Cardiac fibroblast (primary cell): Measurements from ENCODE around the gene CYP26C1.

Experiments
- DNase-seq, 2 donors: peaks; one replicate each; pipeline versions ENCODE4 v3.0.0 to v3.0.0-alpha.2; 2010; ENCODE audit warnings: low read depth in 2 of 2
- H3K4me3 ChIP-seq, 2 donors: replicated peaks in 1 of 2; 1 replicate in 1 of 2; 2 replicates in 1 of 2; pipeline ENCODE4 v1.5.1; 2011; ENCODE audit warnings: low read depth in 2 of 2, low read length in 2 of 2, mild to moderate bottlenecking in 2 of 2, moderate library complexity in 1 of 2
- TF ChIP-seq, protein P1 (sequence below): IDR thresholded peaks from one replicate; pipeline ENCODE4 v1.5.1; 2011; ENCODE audit warnings: low read depth, mild to moderate bottlenecking, low read length, inconsistent platforms

CYP26C1 gene, protein sequence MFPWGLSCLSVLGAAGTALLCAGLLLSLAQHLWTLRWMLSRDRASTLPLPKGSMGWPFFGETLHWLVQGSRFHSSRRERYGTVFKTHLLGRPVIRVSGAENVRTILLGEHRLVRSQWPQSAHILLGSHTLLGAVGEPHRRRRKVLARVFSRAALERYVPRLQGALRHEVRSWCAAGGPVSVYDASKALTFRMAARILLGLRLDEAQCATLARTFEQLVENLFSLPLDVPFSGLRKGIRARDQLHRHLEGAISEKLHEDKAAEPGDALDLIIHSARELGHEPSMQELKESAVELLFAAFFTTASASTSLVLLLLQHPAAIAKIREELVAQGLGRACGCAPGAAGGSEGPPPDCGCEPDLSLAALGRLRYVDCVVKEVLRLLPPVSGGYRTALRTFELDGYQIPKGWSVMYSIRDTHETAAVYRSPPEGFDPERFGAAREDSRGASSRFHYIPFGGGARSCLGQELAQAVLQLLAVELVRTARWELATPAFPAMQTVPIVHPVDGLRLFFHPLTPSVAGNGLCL

DNA sequence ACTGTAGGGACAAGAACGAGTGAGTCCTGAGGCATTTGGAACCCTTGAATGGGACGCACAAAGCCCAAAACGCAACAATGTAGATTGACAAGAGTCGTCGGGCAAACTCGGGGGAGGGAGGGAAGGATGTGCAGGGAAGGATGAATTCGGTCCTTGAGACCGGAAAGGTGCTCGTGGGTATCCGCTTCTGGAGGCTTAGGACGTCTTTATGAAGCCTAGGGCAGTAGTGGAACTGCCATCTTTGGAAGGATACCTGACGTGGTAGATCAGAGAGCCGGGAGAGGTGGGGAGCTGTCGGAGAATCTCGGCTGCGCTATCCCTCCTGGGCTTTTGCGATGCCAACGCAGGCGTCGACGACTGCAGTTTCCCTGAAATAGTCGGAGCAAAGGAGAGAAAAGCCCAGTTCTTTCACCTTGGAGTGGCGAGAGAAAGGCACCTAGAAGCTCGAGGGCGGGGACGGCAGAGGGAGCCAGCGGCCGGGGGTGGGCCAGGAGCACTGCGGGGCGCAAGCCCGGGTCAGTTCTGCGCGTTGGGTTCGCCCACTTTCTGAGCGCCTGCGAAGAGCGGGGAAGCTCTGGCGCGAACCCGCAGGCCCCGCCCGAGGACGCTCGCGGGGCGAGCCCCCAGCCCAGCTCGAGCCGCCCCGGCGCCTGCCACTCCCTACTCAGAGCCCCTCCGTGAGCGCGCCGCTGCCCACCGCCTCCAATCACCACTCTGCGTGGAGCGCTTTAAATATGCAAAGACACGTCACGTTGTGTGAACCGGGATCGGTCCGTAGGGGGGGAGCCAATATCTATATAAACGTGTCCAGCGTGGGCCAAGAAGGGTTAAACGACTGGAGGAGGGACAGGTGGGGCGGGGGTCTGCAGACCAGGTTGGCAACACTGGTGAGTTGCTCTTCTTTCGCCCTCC, at the start of gene CYP26C1:
Gene CYP26C1, plus strand, starts transcription at position 824 of the 912 bp plus-strand sequence. CDS start 466 bp downstream, outside the sequence.
- DNase-seq = no peak
- H3K4me3 ChIP-seq = no peak within 1 kb of the TSS
- TF ChIP-seq, protein P1, sequence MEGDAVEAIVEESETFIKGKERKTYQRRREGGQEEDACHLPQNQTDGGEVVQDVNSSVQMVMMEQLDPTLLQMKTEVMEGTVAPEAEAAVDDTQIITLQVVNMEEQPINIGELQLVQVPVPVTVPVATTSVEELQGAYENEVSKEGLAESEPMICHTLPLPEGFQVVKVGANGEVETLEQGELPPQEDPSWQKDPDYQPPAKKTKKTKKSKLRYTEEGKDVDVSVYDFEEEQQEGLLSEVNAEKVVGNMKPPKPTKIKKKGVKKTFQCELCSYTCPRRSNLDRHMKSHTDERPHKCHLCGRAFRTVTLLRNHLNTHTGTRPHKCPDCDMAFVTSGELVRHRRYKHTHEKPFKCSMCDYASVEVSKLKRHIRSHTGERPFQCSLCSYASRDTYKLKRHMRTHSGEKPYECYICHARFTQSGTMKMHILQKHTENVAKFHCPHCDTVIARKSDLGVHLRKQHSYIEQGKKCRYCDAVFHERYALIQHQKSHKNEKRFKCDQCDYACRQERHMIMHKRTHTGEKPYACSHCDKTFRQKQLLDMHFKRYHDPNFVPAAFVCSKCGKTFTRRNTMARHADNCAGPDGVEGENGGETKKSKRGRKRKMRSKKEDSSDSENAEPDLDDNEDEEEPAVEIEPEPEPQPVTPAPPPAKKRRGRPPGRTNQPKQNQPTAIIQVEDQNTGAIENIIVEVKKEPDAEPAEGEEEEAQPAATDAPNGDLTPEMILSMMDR = no peak

DNA sequence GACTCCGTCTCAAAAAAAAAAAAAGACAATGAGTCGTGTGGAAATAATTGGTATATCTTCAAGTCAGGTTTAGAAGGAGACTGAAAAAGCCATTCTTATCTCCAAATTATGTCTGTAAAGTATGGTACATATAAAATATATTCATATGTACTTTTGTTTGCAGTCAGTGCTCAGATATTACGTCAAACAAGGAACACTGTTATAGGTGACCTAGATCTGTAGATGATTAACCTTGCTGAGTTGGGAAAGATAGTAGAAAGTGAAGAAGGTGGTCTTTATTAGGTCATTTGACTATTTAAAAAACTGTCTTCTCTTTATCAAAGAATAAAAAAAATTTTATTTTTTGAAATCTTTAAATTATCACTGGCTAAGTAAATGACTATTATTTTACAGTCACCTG, 44.9 kb upstream of the CYP26C1 start:
- DNase-seq = no peak
- TF ChIP-seq, protein P1 = no peak
- H3K4me3 ChIP-seq = no peak overlapping the region

DNA sequence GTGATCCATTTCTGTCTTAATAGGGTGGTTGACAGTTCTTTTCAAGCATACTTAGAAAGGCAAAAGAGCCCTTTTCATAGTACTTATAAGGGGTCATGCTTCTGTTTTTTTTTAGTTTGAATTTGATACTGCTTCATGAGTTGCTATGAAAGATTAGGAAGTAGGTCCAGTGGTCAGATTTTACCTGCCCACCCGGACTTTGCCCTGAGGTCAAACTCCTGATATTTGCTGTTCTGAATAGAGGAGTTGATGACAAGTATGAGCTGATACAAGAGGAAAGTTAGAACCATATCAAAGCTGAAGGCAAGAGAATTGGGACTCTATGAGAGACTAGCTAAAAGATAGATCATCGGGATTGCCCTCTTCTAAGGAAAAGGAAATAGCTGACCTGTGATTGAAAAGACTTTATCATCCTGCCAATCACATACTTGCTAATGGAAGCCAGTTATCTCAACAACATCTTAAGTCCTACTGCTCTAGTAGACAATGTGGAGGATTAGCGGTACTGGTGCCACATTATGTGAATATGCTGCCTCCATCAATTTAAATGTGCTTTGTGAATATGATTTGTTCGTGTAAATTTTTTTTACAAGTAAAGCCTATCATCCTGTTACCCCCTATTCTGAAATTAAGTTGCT, 37.5 kb upstream of the CYP26C1 start:
- DNase-seq = no peak
- TF ChIP-seq, protein P1 = no peak
- no peak overlapping the region for H3K4me3 ChIP-seq

DNA sequence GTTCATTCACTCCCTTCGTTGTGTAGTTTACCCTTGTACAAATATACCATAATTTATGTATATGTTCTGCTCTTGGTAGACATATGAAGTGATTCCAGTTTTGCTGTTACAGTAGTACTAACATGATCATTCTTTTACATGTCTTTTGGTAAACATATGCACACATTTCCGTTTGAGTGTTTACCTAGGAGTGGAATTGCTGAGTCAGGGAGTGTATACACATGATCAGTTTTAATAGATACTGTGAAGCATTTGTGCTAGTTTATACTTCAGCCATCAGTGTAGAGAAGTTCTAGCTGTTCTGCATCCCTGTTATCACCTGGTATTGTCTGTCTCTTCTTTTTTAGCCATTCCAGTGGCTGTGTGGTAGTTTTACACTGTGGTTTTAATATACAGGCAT, 34.5 kb upstream of the CYP26C1 start:
- TF ChIP-seq, protein P1 = no peak
- no peak overlapping the region for H3K4me3 ChIP-seq
- DNase-seq = no peak

DNA sequence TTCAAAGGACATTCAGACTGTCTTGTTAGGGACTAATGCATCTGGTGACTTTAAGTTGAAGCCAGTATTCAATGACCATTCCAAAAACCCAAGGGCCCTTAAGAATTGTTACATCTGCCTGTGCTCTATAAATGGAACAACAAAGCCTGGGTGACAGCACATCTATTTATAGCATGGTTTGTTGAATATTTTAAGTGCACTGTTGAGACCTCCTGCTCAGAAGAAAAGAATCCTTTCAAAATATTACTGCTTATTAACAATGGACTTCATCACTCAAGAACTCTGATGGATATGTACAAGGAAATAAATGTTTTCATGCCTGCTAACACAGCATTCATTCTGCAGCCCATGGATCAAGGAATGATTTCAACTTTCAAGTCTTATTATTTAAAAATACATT, 33.1 kb upstream of the CYP26C1 start:
- DNase-seq = no peak
- H3K4me3 ChIP-seq = no peak overlapping the region
- TF ChIP-seq, protein P1 = no peak

DNA sequence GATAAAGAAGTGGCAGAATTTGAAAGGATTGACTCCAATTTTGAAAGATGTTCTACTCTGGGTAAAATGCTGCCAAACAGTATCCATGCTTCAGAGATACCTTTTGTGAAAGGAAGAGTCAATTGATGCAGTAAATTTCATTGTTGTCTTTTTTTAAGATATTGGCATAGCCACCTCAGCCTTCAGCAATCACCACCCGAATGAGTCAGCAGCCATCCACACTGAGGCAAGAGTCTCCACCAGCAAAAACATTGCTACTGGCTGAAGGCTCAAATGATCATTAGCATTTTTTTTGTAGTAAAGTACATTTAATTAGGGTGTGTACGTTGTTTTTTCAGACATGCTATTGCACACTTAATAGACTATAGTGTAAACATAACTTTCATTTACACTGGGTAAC, 31.7 kb upstream of the CYP26C1 start:
- TF ChIP-seq, protein P1 = no peak
- H3K4me3 ChIP-seq = no peak overlapping the region
- DNase-seq = peak; percentile 42 to 70
